GM12875 (cell line): ENCODE data around the gene MCF2L.

Source experiments
- H3K4me3 ChIP-seq: one replicate; pipeline ENCODE4 v1.5.1; 2011; ENCODE audit warnings: low read depth, low read length, control low read depth
- CTCF ChIP-seq: IDR thresholded peaks from 2 replicates; pipeline ENCODE4 v1.5.1; 2011; ENCODE audit warnings: low read depth, mild to moderate bottlenecking, control low read depth, inconsistent platforms, low read length, moderate library complexity, borderline replicate concordance; ENCODE audit not compliant: insufficient read depth

Gene MCF2L

GRCh38 chr13:113144255-113144629, 175.2 kb downstream of the MCF2L start:
- no peak overlapping the region for H3K4me3 ChIP-seq
- no peak for TF ChIP-seq CTCF

GRCh38 chr13:113145496-113145895, 176.5 kb downstream of the MCF2L start:
- H3K4me3 ChIP-seq: no peak overlapping the region
- TF ChIP-seq CTCF: no peak

- no peak overlapping the region for H3K4me3 ChIP-seq
- no peak for TF ChIP-seq CTCF
Observed at GRCh38 chr13:113145911-113146598, 177.0 kb downstream of the MCF2L start.

- TF ChIP-seq CTCF: no peak
- no peak overlapping the region for H3K4me3 ChIP-seq
Observed at GRCh38 chr13:113146750-113147149, 177.7 kb downstream of the MCF2L start.

GRCh38 chr13:113147206-113147605, 178.2 kb downstream of the MCF2L start:
- no peak for TF ChIP-seq CTCF
- no peak overlapping the region for H3K4me3 ChIP-seq

GRCh38 chr13:113148407-113148806, 179.4 kb downstream of the MCF2L start:
- TF ChIP-seq CTCF: no peak
- no peak overlapping the region for H3K4me3 ChIP-seq

GRCh38 chr13:113148940-113149503, 180.0 kb downstream of the MCF2L start:
- no peak overlapping the region for H3K4me3 ChIP-seq
- no peak for TF ChIP-seq CTCF
